ENCODE results near the gene RAD51B. TPM values are rescaled to one million over a fixed set of nuclear protein-coding genes. Genes with fewer than 3 reads are reported as not detected.

Gene RAD51B
- total and polyA plus RNA-seq, 9 of the 15 experiments (the other 6 are each of a cell fraction or from before 2014, with no cell fraction given): 8.5 to 17.3 (median 11.3) TPM

- H4K20me1 ChIP-seq (replicated peaks; ENCODE audit: control insufficient read depth, insufficient read depth, low read length): no peaks in the 10 kb centered on the region
- DNase-seq (ENCODE audit: extremely low read depth in 1 of 4, low spot score in 3 of 4) (no peak), ATAC-seq (no peak), FAIRE-seq (no peak)
- no peak overlapping the region for H2AFZ ChIP-seq (ENCODE audit: low read depth, low read length)
- no peaks in the 10 kb centered on the region for H3K9me3 ChIP-seq (replicated peaks; ENCODE audit: control insufficient read depth, insufficient read depth, low read depth, low read length)
- H3K79me2 ChIP-seq (ENCODE audit: control insufficient read depth, insufficient read depth, low read length): no peaks in the 10 kb centered on the region
- no peaks in the 10 kb centered on the region for H3K36me3 ChIP-seq (ENCODE audit: control insufficient read depth, insufficient read depth, low read length)
- ChIA-PET POLR2A (interaction anchor here (1.2 to 1.3 kb wide), 2 partner anchors 9 to 10 kb away, joined by 3 read pairs; no protein-coding TSS in a partner anchor), CTCF (ENCODE audit: low intra/inter-chr PET ratio) (no interaction called here)
- H3K4me2 ChIP-seq (ENCODE audit: insufficient read depth, low read length): no peak overlapping the region
- H3K27ac ChIP-seq (ENCODE audit: extremely low read depth, low read depth, low read length): no peak overlapping the region
- 29% methylated on average over 4 of the region's 4 CpGs for WGBS (ENCODE audit: insufficient coverage, low coverage, missing lambda C conversion rate)
- no peak for TF ChIP-seq HDAC8 (tag; IDR thresholded peaks at IDR 0.05)
- TF ChIP-seq ARID4B (CRISPR knock-in tag; IDR thresholded peaks at IDR 0.05): no peak
- no peak for TF ChIP-seq ZNF41 (CRISPR knock-in tag; conservative IDR thresholded peaks at IDR 0.05)
- no peak for TF ChIP-seq HINFP (tag; conservative IDR thresholded peaks at IDR 0.05; ENCODE audit: low read depth)
- TF ChIP-seq IFI16 (CRISPR knock-in tag; IDR thresholded peaks at IDR 0.05): no peak
- no peak for TF ChIP-seq HNRNPLL (IDR thresholded peaks at IDR 0.05; ENCODE audit: low read depth, low read length, poor library complexity, severe bottlenecking)
- TF ChIP-seq ZBTB7A (IDR thresholded peaks at IDR 0.05; ENCODE audit: borderline replicate concordance, control insufficient read depth, low read depth, low read length): no peak
- no peak for TF ChIP-seq MLX (CRISPR knock-in tag; conservative IDR thresholded peaks at IDR 0.05)
- in situ Hi-C loops (cut with MboI) (no loop called here), intact Hi-C loops (cut with micrococcal nuclease) (no loop called here)
- H3K4me1 ChIP-seq (replicated peaks in 1 of 2; ENCODE audit: control insufficient read depth in 2 of 2, insufficient read depth in 2 of 2, low read length in 2 of 2): no peaks in the 10 kb centered on the region
- H3K9me1 ChIP-seq (ENCODE audit: control insufficient read depth, insufficient read depth, low read length): no peaks in the 10 kb centered on the region
- H3K27me3 ChIP-seq (ENCODE audit: control insufficient read depth in 2 of 2, insufficient read depth in 2 of 2, low read length in 2 of 2): no peaks in the 10 kb centered on the region
- H3K4me3 ChIP-seq: no peak overlapping the region
- no peak overlapping the region for H3K9ac ChIP-seq (ENCODE audit: insufficient read depth in 1 of 2, low read depth in 2 of 2, low read length in 2 of 2)
- BruUV-seq (replicated peaks): no TSS peak
These were observed 486.2 kb downstream of the RAD51B start for GRCh38 chr14:68305738-68306137.

Data from K562 (cell line).